NCI-H1417 (cell line): Measurements from ENCODE around the gene OR51B6.
"Not testable (repeated sequence)": the region's sequence is repeated elsewhere in the genome, so short reads cannot be mapped to it uniquely, and the experiment has no call there.

Source experiments
- DNase-seq, 3 experiments: peaks; one replicate each; lab custom pipeline; 2025; lab: John Stamatoyannopoulos, UW

Gene OR51B6

DNA sequence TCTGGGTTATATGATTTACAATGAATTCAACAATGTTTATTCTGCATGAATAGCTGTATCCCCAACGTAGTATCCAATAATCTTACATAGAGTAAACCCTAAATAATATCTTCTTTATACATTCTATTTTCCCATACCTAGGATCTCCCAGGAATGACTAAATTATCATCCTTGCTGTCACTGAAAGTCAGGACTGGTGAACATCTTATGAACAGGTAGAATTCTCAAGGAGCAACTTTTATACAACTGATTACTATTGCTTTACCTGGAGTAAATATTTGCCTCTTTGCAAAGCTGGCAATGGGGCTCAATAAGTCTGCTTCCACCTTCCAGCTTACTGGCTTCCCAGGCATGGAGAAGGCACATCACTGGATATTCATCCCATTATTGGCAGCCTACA is at the start of gene OR51B6:
TSS of gene OR51B6 (plus strand) at position 301 of the 400 bp plus-strand sequence. CDS start at position 301, 0 bp downstream.
- DNase-seq: no peak

DNA sequence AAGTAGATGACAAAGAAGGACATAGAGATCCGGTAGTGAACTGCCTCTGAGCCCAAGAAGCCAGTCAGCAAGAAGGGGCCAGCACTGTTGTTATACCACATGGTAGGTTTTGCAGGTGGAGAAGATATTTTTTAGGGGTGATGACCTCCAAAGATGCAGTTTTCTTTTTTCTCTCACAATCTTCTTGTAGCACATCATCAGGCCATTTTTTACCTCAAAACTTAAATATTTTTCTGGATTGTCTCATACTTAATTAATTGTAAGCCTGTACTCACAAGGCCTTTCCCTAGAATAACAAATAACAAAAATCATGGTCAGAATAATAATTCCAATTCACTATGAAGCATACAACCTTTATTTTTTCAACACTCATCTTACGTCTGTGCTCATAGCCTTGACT is 49.5 kb upstream of the OR51B6 start, which contains the start of gene OR51B4:
TSS of gene OR51B4 (minus strand) at position 101 of the 400 bp plus-strand sequence. CDS start at position 101, 0 bp downstream.
- no peak for DNase-seq

GRCh38 chr11:5303626-5304025 is 47.7 kb upstream of the OR51B6 start:
- DNase-seq: no peak

DNA sequence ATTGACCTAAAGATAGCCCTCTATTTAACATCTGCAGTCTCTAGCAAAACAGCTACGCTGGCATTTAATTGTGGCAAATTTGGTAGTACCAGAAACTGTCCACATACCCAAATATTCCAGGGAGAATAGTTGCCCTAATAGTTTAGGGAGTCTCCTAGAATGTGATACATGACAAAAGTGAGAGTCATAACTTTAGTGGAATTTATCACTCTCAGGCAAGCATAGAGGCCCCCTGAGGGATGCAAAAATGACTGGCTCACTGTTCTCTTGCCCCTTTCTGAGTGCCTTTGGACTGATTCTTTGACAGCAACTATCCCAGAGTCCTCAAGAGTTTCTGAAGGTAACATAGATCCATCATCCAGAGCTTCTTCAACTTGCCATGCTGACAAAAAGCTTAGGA is 47.3 kb upstream of the OR51B6 start:
- no peak for DNase-seq

DNA sequence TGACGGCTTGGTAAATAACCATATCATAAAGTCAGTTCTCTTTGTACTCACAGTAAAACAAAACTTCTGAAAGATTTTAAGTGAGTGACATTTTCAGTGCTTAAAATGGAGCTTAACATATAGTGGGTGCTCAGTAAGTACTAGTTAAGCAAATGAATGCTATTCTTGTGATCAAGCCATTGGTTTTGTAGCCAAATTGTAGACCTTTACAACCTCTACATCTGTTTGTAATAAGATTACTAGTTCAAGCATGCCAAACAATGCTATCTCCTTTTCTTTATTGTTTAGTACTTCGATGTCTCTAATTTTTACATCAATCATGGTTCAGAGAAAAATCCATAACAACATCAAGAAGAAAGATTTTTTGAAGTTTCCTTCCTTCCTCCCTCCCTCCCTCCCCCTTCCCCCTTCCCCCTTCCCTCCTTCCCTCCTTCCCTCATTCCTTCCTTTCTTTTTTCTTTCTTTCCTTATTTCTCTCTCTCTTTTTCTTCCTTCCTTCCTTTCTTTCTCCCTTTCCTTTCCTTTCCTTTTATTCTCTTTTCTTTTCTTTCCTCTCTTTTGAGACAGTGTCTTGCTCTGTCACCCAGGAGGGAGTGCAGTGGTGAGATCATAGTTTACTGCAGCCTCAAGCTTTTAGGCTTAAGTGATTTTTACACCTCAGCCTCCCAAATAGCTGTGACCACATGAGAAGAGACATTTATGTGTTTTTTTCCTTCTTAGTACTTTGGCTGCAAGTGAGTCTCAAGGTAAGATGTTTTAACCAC is 43.9 kb upstream of the OR51B6 start:
- no peak for DNase-seq

DNA sequence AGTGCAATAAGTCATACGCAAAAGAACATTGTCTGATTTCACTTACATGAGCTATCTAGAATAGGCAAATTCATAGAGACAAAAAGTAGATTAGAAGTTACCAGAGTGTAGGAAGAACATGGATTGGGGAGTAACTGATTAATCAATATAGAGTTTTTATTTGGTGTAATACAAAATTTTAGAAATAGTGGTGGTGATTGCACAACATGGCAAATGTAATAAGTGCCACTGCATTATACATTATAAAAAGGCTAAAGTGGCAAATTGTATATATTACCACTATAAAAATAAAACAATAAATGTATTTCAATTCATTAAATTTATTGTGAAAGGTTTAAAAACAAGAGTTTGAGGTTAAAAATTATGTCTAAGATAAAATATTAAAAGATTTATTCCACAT is 40.9 kb upstream of the OR51B6 start:
- no peak for DNase-seq

DNA sequence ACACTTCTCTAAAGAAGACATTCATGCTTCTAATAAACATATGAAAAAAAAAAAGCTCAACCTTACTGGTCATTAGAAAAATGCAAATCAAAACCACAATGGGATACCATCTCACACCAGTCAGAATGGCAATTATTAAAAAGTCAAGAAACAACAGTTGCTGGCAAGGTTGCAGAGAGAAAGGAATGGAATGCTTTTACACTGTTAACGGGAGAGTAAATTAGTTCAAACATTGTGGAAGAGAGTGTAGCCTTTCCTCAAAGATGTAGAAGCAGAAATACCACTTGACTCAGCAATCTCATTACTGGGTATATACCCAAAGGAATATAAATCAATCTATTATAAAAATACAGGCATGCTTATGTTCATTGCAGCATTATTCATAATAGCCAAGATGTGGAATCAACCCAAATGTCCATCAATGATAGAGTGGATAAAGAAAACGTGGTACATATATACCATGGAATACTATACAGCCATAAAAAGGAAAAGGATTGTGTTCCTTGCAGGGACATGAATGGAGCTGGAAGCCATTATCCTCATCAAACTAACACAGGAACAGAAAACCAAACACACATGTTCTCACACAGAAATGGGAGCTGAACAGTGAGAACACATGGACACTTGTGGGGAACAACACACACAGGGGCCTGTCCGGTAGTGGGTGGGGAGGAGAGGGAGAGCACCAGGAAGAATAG is 37.8 kb upstream of the OR51B6 start:
- DNase-seq: not testable (repeated sequence)

GRCh38 chr11:5317292-5317691 is 34.0 kb upstream of the OR51B6 start:
- DNase-seq: peak in 1 of 3 experiments; percentile 26

GRCh38 chr11:5324197-5324596 is 27.1 kb upstream of the OR51B6 start, which contains the start of gene OR51B2:
TSS of gene OR51B2 (minus strand) at chr11:5324297. CDS start at chr11:5324297, 0 bp downstream.
- DNase-seq: no peak

DNA sequence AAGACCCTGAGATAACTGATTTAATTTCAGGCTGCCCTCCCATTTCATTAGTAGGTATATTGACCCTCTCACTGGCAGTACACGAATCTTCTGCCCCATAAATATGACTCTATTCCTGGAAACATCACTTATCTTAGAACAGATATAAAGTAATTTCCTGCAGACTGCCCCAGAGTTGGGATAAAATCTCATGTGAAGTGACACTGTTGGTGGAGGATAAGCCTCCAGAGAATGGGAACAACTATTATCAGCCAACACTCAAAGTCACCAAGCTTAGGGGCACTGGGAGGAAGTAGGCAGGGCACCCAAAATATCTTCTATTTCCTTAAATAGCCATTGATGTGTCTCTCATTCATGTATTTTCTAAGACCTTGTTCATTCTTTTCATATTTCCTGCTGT is 16.1 kb upstream of the OR51B6 start:
- DNase-seq: no peak

GRCh38 chr11:5336331-5336730 is 15.0 kb upstream of the OR51B6 start:
- DNase-seq: no peak

GRCh38 chr11:5337253-5337652 is 14.1 kb upstream of the OR51B6 start:
- DNase-seq: not testable (repeated sequence)

- no peak for DNase-seq
Observed at GRCh38 chr11:5339771-5340322, 11.5 kb upstream of the OR51B6 start.

DNA sequence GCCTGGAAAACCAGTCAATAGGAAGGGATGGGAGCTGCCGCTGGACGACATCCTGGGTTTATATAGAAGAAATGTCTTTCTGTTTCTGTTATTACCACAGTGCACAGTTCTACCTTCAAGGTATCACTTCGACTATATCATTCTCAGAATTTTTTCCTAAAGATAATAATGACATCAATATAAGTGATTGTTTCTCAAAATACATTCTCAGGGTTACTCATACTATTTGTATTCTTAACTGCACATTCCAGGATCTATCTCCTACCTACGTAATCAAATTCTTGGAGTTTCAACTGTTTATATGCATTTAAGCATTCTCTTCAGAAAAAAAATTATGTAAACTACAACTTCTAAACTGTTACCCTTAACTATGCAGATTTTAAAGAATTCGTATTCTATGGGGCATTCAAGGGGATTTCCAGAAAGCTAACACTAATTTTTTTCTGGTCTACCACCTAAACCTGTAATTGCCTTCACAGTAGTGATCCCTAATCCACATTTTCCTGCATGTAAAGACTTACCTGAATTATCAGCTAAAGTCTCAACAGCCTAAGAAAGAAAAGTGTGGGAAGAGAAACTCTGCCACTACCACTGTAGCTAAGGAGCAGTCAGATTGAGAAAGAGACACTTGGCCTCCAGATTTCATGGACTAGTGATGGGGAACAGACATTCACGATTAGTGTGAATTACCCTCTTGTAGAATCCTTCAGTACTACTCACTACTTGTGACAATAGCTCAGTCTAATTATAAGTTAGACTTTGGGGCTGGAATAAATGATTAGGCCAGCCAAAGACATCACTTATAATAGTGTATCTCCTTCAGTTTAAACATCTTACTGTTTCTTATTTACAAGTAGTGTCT is 7.6 kb upstream of the OR51B6 start, which contains the start of gene OR51B5:
TSS of gene OR51B5 (minus strand) at position 51 of the 862 bp plus-strand sequence. CDS start at position 51, 0 bp downstream.
- DNase-seq: no peak

- no peak for DNase-seq
Observed at GRCh38 chr11:5345831-5346230, 5.5 kb upstream of the OR51B6 start.

DNA sequence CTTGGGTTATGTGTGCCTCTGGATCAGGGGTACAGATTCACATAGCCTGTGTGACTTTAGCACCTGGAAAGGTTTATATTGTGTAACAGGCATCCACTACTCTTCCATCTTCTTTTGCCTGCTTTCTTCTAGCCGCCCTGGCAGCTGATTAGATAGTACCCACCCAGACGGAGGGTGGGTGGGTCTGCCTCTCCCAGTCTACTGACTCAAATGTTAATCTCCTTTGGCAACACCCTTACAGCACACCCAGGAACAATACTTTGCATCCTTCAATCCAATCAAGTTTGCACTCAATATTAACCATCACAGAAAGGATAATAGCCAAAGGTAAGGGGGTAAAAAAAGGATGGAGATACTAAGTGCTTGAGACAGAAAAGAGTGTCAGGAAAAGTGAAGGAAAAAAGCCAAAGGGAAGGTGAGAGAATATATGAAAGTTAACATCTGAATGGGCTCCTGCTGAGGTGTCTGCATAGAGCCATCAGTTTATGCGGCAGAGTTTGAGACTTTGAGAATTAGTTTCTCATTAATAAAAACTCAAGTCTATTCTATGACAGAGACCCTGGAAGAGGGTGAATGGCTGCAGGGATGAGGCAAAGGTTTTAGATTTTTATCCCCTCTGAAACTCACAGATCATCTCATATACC is 2.6 kb upstream of the OR51B6 start:
- DNase-seq: no peak

- DNase-seq: no peak
Observed at GRCh38 chr11:5349550-5349949, 1.8 kb upstream of the OR51B6 start.

DNA sequence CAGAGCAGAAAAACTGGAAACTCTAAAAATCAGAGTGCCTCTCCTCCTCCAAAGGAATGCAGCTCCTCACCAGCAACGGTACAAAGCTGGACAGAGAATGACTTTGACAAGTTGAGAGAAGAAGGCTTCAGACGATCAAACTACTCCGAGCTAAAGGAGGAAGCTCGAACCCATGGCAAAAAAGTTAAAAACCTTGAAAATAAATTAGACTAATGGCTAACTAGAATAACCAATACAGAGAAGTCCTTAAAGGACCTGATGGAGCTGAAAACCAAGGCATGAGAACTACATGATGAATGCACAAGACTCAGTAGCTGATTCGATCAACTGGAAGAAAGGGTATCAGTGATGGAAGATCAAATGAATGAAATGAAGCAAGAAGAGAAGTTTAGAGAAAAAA is 4.7 kb downstream of the OR51B6 start:
- DNase-seq: not testable (repeated sequence)

DNA sequence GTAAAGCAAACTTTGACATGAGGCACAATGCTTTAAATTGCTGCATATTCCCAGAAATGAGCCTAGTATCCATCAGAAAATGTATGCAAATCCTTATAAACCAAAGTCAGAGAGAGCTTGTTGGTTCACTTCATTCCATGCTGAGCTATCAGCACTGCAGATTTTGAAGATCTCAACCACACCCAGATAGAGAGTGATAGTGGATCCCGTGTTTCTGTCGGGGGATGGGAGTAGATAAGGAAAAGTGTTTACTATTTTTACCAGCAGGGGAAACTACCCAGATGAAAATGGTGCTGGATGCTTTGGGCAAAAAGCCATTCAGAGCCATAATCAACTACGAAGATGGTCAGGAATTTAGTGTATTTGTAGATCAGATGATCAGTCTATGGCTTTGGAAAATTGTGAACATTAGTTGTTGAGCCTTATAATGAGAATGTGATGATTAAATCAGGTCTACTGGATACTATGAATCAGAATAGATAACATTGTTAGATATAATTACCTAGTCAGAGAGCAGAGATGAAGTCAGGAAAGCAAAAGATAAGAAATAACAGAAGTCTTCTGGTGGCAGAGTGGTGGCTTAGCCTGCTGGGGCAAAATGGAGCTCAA is 10.8 kb downstream of the OR51B6 start:
- DNase-seq: no peak

GRCh38 chr11:5363679-5364078 is 12.4 kb downstream of the OR51B6 start:
- DNase-seq: peak in 1 of 3 experiments; percentile 9

DNA sequence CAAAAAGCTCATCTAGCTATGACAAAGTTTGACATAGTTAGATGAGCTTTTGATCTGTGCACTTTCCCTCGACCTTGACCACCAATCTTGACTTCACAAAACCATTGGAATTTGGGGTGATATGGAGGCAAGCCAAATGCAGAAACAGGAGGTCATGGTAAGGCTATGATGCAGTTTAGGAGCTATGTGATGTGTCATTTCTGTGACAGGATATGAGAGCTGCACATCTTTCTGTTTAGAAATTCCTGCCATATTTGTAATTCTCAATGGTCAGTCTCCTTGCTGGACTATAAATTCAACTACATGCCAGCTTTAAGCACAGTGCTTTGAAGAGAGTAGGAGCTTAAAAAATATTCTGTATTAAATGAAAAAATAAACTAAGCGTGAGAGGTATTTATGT is 12.9 kb downstream of the OR51B6 start:
- DNase-seq: no peak
